SK-N-SH (cell line): ENCODE results near the gene ZNF521. TPM values are rescaled to one million over a fixed set of nuclear protein-coding genes. Genes with fewer than 3 reads are reported as not detected.

Experiments used
- CTCF ChIA-PET: fragments of 300-600, 350-600 bp; formaldehyde crosslinking; extraction: SDS; loops from one replicate; lab custom pipeline; 2021; lab: Yijun Ruan, JAX
- POLR2A ChIA-PET: fragments of 350-600 bp; sonication (Branson Sonifier 250); formaldehyde crosslinking; extraction: SDS; loops from one replicate; lab custom pipeline; 2020; ENCODE audit warnings: antibody characterized with exemption, inconsistent platforms; lab: Yijun Ruan, JAX
- DNase-seq: peaks from one replicate; pipeline ENCODE4 v3.0.0; 2012
- H2AFZ ChIP-seq: fragments of 200-600 bp; sonication (generic); 2 replicates; pipeline ENCODE4 v1.8.1; 2016; ENCODE audit warnings: antibody characterized with exemption, mild to moderate bottlenecking, low read depth
- H3F3A ChIP-seq: fragments of 200-600 bp; sonication (generic); replicated peaks from 2 replicates; pipeline ENCODE3; 2016; ENCODE audit warnings: antibody characterized with exemption, mild to moderate bottlenecking; ENCODE audit not compliant: insufficient read depth
- H3K27ac ChIP-seq, 2 experiments: fragments of 200-500 bp in 1 of 2; fragments of 200-600 bp in 1 of 2; sonication (Bioruptor generic) in 1 of 2; sonication (generic), shearing (Covaris generic) in 1 of 2; 2 replicates each; pipeline versions ENCODE4 v1.5.1 to v1.6.1; 2014 to 2016; ENCODE audit warnings: low read depth in 2 of 2, inconsistent platforms in 1 of 2, low read length in 1 of 2, mild to moderate bottlenecking in 1 of 2, mixed read lengths in 1 of 2
- H3K27me3 ChIP-seq: fragments of 200-600 bp; sonication (generic), shearing (Covaris generic); 2 replicates; pipeline ENCODE4 v1.6.1; 2016; ENCODE audit warnings: mixed run types; ENCODE audit not compliant: insufficient read depth
- H3K36me3 ChIP-seq, 2 experiments: fragments of 200-500 bp in 1 of 2; fragments of 200-600 bp in 1 of 2; sonication (Bioruptor generic) in 1 of 2; sonication (generic) in 1 of 2; replicated peaks in 1 of 2; 2 replicates each; pipeline versions ENCODE3 to v1.5.1; 2014 to 2016; ENCODE audit warnings: low read length in 1 of 2, mild to moderate bottlenecking in 1 of 2; ENCODE audit not compliant: insufficient read depth in 2 of 2, control insufficient read depth in 1 of 2
- H3K4me1 ChIP-seq, 2 experiments: fragments of 200-500 bp in 1 of 2; fragments of 200-600 bp in 1 of 2; sonication (Bioruptor generic) in 1 of 2; sonication (generic), shearing (Covaris generic) in 1 of 2; 2 replicates each; pipeline versions ENCODE4 v1.5.1 to v1.6.1; 2014 to 2016; ENCODE audit warnings: low read depth in 1 of 2, low read length in 1 of 2, mixed run types in 1 of 2; ENCODE audit not compliant: insufficient read depth in 2 of 2, control insufficient read depth in 1 of 2
- H3K4me2 ChIP-seq: fragments of 200-600 bp; sonication (generic), shearing (Covaris generic); 2 replicates; pipeline ENCODE4 v1.6.1; 2017; ENCODE audit warnings: mixed run types
- H3K4me3 ChIP-seq, 2 experiments: fragments of 200-500 bp in 1 of 2; fragments of 200-600 bp in 1 of 2; sonication (Bioruptor generic) in 1 of 2; sonication (generic), shearing (Covaris generic) in 1 of 2; 2 replicates each; pipeline versions ENCODE4 v1.5.1 to v1.8.1; 2014 to 2016; ENCODE audit warnings: low read depth in 2 of 2, inconsistent platforms in 1 of 2, low read length in 1 of 2, mild to moderate bottlenecking in 1 of 2, mixed read lengths in 1 of 2, moderate library complexity in 1 of 2
- H3K79me2 ChIP-seq: fragments of 200-600 bp; sonication (generic); 2 replicates; pipeline ENCODE4 v1.8.1; 2017; ENCODE audit warnings: mild to moderate bottlenecking; ENCODE audit not compliant: insufficient read depth
- H3K9ac ChIP-seq: fragments of 200-600 bp; sonication (generic); 2 replicates; pipeline ENCODE4 v1.6.1; 2017; ENCODE audit warnings: mixed run types
- H3K9me2 ChIP-seq: fragments of 200-600 bp; sonication (generic); 2 replicates; pipeline ENCODE4 v1.6.1; 2017; ENCODE audit warnings: mixed run types
- H3K9me3 ChIP-seq: fragments of 200-600 bp; sonication (generic); 2 replicates; pipeline ENCODE4 v1.6.1; 2017; ENCODE audit warnings: mixed run types, mild to moderate bottlenecking, moderate library complexity
- H4K20me1 ChIP-seq: fragments of 200-600 bp; sonication (generic); 2 replicates; pipeline ENCODE4 v1.6.1; 2017; ENCODE audit warnings: mild to moderate bottlenecking, mixed run types; ENCODE audit not compliant: insufficient read depth
- CHD2 ChIP-seq: fragments of 150-350 bp; IDR thresholded peaks from 2 replicates; pipeline ENCODE4 v1.6.1; 2018; ENCODE audit warnings: low read length; ENCODE audit not compliant: partially characterized antibody
- ELF1 ChIP-seq: IDR thresholded peaks from 2 replicates; pipeline ENCODE4 v1.4.0; 2012
- EP300 ChIP-seq, 2 experiments: IDR thresholded peaks; 2 replicates each; pipeline versions ENCODE4 v1.4.0 to v1.6.1; 2012; ENCODE audit warnings: borderline replicate concordance in 1 of 2, low read depth in 1 of 2, low read length in 1 of 2
- FOXJ3 ChIP-seq: sonication (generic); formaldehyde crosslinking; IDR thresholded peaks from 2 replicates; pipeline ENCODE4 v1.5.1; 2020; ENCODE audit warnings: mild to moderate bottlenecking, missing genetic modification reagents
- GATA2 ChIP-seq: sonication (generic); formaldehyde crosslinking; IDR thresholded peaks from 2 replicates; pipeline ENCODE4 v1.5.0; 2020; ENCODE audit warnings: mild to moderate bottlenecking, missing genetic modification reagents
- IRF3 ChIP-seq: fragments of 150-350 bp; IDR thresholded peaks from 2 replicates; pipeline ENCODE4 v1.6.1; 2016; ENCODE audit warnings: mild to moderate bottlenecking, low read depth, low read length
- POLR2AphosphoS5 ChIP-seq: IDR thresholded peaks from 2 replicates; pipeline ENCODE4 v1.6.1; 2012; ENCODE audit warnings: low read depth, low read length
- RFX5 ChIP-seq: IDR thresholded peaks from 2 replicates; pipeline ENCODE4 v1.6.1; 2012; ENCODE audit warnings: mild to moderate bottlenecking, improper control_type of control experiment, low read length
- SIN3A ChIP-seq: IDR thresholded peaks from 2 replicates; pipeline ENCODE4 v1.6.1; 2012; ENCODE audit warnings: low read depth, mild to moderate bottlenecking, low read length, moderate library complexity, borderline replicate concordance
- SMC3 ChIP-seq: IDR thresholded peaks from 2 replicates; pipeline ENCODE4 v1.6.1; 2012; ENCODE audit warnings: low read depth, low read length, improper control_type of control experiment
- YY1 ChIP-seq: IDR thresholded peaks from 2 replicates; pipeline ENCODE4 v1.4.0; 2012; ENCODE audit warnings: low read depth, mild to moderate bottlenecking
- WGBS: methylation state at CpG from one replicate; pipeline ENCODE4 v1.1.6; 2017; ENCODE audit warnings: low lambda C conversion rate; 5-methylcytosine and 5-hydroxymethylcytosine counted together
- polyA plus RNA-seq, 3 experiments: library from polyadenylated mRNA; depleted of rRNA; stranded (reverse); fragments of >200 nt; gene quantifications; 2 replicates each; pipeline ENCODE4 v1.2.3, GENCODE V29; 2012
- TF ChIP-seq, protein P1 (sequence below): fragments of 150-350 bp; IDR thresholded peaks from 2 replicates; pipeline ENCODE4 v1.6.1; 2017; ENCODE audit warnings: antibody characterized with exemption, low read length, low read depth, borderline replicate concordance
- TF ChIP-seq, protein P2 (sequence below): IDR thresholded peaks from 2 replicates; pipeline ENCODE4 v1.4.0; 2012; ENCODE audit warnings: low read depth, borderline replicate concordance
- TF ChIP-seq, protein P3 (sequence below): IDR thresholded peaks from 2 replicates; pipeline ENCODE4 v1.6.1; 2012; ENCODE audit warnings: mild to moderate bottlenecking, low read depth, low read length, moderate library complexity

The ZNF521 gene
- polyA plus RNA-seq, 1 of the 3 experiments (the other 2 are of a cell fraction): 14.1 TPM

DNA sequence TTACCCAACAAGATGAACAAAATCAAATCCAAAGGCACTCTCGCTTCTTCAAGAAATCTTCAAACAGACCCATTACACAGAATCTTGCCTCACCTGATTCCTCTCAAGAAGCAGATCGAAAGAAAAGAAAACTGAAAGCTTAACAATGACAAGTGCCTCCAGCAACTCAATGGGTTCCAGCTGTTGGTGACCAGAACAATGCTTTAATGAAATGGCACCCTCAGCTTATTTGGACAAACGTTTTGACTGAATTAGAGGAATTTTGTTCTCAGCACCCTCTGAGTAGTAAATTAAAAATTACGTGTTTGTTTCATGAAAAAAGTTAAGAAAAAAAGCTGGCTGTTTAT is 211.0 kb downstream of the ZNF521 start:
- Histone ChIP-seq H2AFZ (no peak overlapping the region), H3K4me3 (no peak overlapping the region), H3K36me3 (no peaks in the 10 kb centered on the region), H3K27me3 (no peaks in the 10 kb centered on the region), H3K79me2 (no peaks in the 10 kb centered on the region), H3K9me2 (no peaks in the 10 kb centered on the region), H3K4me1 (no peaks in the 10 kb centered on the region; a peak in 2 of 4 replicates), H3K27ac (no peak overlapping the region), H3K4me2 (no peak overlapping the region), H3K9me3 (no peaks in the 10 kb centered on the region), H3K9ac (no peak overlapping the region), H3F3A (peaks cover 7% of the 10 kb centered on the region), H4K20me1 (no peaks in the 10 kb centered on the region)
- no peak for DNase-seq
- ChIA-PET CTCF (interaction anchor here (0.6 to 1.2 kb wide), 2 partner anchors 24 to 782 kb away, joined by 3 to 4 read pairs; no protein-coding TSS in a partner anchor), POLR2A (no interaction called here)
- TF ChIP-seq POLR2AphosphoS5: no peak
- TF ChIP-seq YY1: no peak
- TF ChIP-seq RFX5: no peak
- TF ChIP-seq, protein P1, sequence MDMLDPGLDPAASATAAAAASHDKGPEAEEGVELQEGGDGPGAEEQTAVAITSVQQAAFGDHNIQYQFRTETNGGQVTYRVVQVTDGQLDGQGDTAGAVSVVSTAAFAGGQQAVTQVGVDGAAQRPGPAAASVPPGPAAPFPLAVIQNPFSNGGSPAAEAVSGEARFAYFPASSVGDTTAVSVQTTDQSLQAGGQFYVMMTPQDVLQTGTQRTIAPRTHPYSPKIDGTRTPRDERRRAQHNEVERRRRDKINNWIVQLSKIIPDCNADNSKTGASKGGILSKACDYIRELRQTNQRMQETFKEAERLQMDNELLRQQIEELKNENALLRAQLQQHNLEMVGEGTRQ: no peak
- TF ChIP-seq, protein P2, sequence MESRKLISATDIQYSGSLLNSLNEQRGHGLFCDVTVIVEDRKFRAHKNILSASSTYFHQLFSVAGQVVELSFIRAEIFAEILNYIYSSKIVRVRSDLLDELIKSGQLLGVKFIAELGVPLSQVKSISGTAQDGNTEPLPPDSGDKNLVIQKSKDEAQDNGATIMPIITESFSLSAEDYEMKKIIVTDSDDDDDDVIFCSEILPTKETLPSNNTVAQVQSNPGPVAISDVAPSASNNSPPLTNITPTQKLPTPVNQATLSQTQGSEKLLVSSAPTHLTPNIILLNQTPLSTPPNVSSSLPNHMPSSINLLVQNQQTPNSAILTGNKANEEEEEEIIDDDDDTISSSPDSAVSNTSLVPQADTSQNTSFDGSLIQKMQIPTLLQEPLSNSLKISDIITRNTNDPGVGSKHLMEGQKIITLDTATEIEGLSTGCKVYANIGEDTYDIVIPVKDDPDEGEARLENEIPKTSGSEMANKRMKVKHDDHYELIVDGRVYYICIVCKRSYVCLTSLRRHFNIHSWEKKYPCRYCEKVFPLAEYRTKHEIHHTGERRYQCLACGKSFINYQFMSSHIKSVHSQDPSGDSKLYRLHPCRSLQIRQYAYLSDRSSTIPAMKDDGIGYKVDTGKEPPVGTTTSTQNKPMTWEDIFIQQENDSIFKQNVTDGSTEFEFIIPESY: no peak
- TF ChIP-seq ELF1: no peak
- TF ChIP-seq FOXJ3 (CRISPR knock-in tag): no peak
- no peak for TF ChIP-seq IRF3
- TF ChIP-seq SMC3: no peak
- no peak for TF ChIP-seq CHD2
- TF ChIP-seq, protein P3, sequence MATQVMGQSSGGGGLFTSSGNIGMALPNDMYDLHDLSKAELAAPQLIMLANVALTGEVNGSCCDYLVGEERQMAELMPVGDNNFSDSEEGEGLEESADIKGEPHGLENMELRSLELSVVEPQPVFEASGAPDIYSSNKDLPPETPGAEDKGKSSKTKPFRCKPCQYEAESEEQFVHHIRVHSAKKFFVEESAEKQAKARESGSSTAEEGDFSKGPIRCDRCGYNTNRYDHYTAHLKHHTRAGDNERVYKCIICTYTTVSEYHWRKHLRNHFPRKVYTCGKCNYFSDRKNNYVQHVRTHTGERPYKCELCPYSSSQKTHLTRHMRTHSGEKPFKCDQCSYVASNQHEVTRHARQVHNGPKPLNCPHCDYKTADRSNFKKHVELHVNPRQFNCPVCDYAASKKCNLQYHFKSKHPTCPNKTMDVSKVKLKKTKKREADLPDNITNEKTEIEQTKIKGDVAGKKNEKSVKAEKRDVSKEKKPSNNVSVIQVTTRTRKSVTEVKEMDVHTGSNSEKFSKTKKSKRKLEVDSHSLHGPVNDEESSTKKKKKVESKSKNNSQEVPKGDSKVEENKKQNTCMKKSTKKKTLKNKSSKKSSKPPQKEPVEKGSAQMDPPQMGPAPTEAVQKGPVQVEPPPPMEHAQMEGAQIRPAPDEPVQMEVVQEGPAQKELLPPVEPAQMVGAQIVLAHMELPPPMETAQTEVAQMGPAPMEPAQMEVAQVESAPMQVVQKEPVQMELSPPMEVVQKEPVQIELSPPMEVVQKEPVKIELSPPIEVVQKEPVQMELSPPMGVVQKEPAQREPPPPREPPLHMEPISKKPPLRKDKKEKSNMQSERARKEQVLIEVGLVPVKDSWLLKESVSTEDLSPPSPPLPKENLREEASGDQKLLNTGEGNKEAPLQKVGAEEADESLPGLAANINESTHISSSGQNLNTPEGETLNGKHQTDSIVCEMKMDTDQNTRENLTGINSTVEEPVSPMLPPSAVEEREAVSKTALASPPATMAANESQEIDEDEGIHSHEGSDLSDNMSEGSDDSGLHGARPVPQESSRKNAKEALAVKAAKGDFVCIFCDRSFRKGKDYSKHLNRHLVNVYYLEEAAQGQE: no peak
- TF ChIP-seq SIN3A: no peak
- TF ChIP-seq GATA2 (CRISPR knock-in tag): no peak
- TF ChIP-seq EP300 (IDR thresholded peaks at IDR 0.05; ENCODE audit: borderline replicate concordance in 1 of 2, low read depth in 1 of 2, low read length in 1 of 2): no peak
- WGBS: 71% methylated on average over 4 of the region's 4 CpGs
